Panc1 (cell line): Measurements from ENCODE around the gene CSMD2. TPM values are rescaled to one million over a fixed set of nuclear protein-coding genes. Genes with fewer than 3 reads are reported as not detected.

Experiments used
- ATAC-seq: fragments of 200-7000 bp; cut with Tn5 transposase; 2 replicates; pipeline ENCODE4 v1.9.1; 2020; ENCODE audit warnings: mild to moderate bottlenecking, moderate library complexity
- BruUV-seq: library from RNA; stranded (reverse); fragments of 400-500 nt; replicated peaks from 2 replicates; lab custom pipeline; 2021; lab: Mats Ljungman, UMichigan
- CTCF ChIA-PET: fragments of 300-600 bp; sonication (Branson Sonifier 250); formaldehyde crosslinking; loops from one replicate; lab custom pipeline; 2022; ENCODE audit warnings: antibody characterized with exemption; lab: Charles Lee
- POLR2A ChIA-PET: fragments of 300-600 bp; sonication (Branson Sonifier 250); formaldehyde crosslinking; loops from one replicate; lab custom pipeline; 2022; ENCODE audit warnings: antibody characterized with exemption; lab: Charles Lee
- DNase-seq: peaks from one replicate; pipeline ENCODE4 v3.0.0-alpha.2; 2010; ENCODE audit warnings: low read depth, low spot score
- H3K27ac ChIP-seq: 2 replicates; pipeline ENCODE4 v1.5.1; 2011; ENCODE audit warnings: mild to moderate bottlenecking, low read length, inconsistent platforms
- H3K27me3 ChIP-seq: fragments of 200-500 bp; sonication (Bioruptor generic); 2 replicates; pipeline ENCODE4 v1.6.0; 2014; ENCODE audit warnings: low read length, inconsistent platforms; ENCODE audit not compliant: control insufficient read depth, insufficient read depth
- H3K36me3 ChIP-seq: fragments of 200-500 bp; sonication (Bioruptor generic); 2 replicates; pipeline ENCODE4 v1.5.1; 2014; ENCODE audit warnings: inconsistent platforms, mild to moderate bottlenecking, low read length, moderate library complexity; ENCODE audit not compliant: control insufficient read depth, insufficient read depth
- H3K4me1 ChIP-seq: 2 replicates; pipeline ENCODE4 v1.5.1; 2011; ENCODE audit warnings: inconsistent platforms, mild to moderate bottlenecking, low read length, moderate library complexity; ENCODE audit not compliant: control insufficient read depth, insufficient read depth
- H3K4me3 ChIP-seq, 2 experiments: 2 replicates each; pipeline ENCODE4 v1.5.1; 2011 to 2012; ENCODE audit warnings: low read depth in 2 of 2, low read length in 2 of 2, mild to moderate bottlenecking in 2 of 2, inconsistent platforms in 1 of 2, moderate library complexity in 1 of 2
- H3K9me3 ChIP-seq: fragments of 200-500 bp; sonication (Bioruptor generic); 2 replicates; pipeline ENCODE4 v1.5.1; 2014; ENCODE audit warnings: low read depth, mild to moderate bottlenecking, inconsistent platforms, low read length, moderate library complexity; ENCODE audit not compliant: control insufficient read depth, insufficient read depth
- POLR2AphosphoS5 ChIP-seq: IDR thresholded peaks from 2 replicates; pipeline ENCODE4 v1.6.1; 2012; ENCODE audit warnings: mild to moderate bottlenecking, low read depth, low read length, moderate library complexity
- SIN3A ChIP-seq: IDR thresholded peaks from 2 replicates; pipeline ENCODE4 v1.6.1; 2012; ENCODE audit warnings: low read depth, mild to moderate bottlenecking, low read length, moderate library complexity, borderline replicate concordance; ENCODE audit not compliant: insufficient read depth
- TCF7L2 ChIP-seq: IDR thresholded peaks from 2 replicates; pipeline ENCODE4 v1.6.1; 2011; ENCODE audit warnings: mild to moderate bottlenecking, low read depth, low read length, inconsistent platforms
- in situ Hi-C: cut with HindIII; loops from 2 replicates; pipeline ENCODE4 v1.10.0; 2016; ENCODE audit warnings: low sequenced_read_pairs, low pct_unique_long_range_greater_than_20kb
- intact Hi-C: fragments of 100-400 bp; cut with micrococcal nuclease; formaldehyde crosslinking; loops from one replicate; pipeline ENCODE4 v1.10.0; 2022; ENCODE audit not compliant: unreplicated experiment
- total RNA-seq: library from RNA; stranded (reverse); gene quantifications from one replicate; pipeline ENCODE4 v1.2.1, GENCODE V29; 2021; ENCODE audit not compliant: unreplicated experiment
- TF ChIP-seq, protein P1 (sequence below): fragments of 450-650 bp; IDR thresholded peaks from 2 replicates; pipeline ENCODE4 v1.5.1; 2017; ENCODE audit warnings: mild to moderate bottlenecking
- TF ChIP-seq, protein P2 (sequence below), 2 experiments: IDR thresholded peaks; 2 replicates each; pipeline ENCODE4 v1.6.1; 2011 to 2012; ENCODE audit warnings: low read depth in 2 of 2, control low read depth in 1 of 2, low read length in 1 of 2, mild to moderate bottlenecking in 1 of 2, moderate library complexity in 1 of 2; ENCODE audit not compliant: insufficient read depth in 1 of 2

CSMD2 gene
- total RNA-seq, 1 experiment from 2014 or later, result not detected

- in situ Hi-C loops (no loop called here), intact Hi-C loops (no loop called here)
- POLR2A ChIA-PET, result no interaction called here
- H3K4me3 ChIP-seq, result no peak overlapping the region
- no peaks in the 10 kb centered on the region; the same call in 1 of the 2 replicates for H3K9me3 ChIP-seq
- ATAC-seq, result no peak
- no peak for TF ChIP-seq POLR2AphosphoS5
- TF ChIP-seq SIN3A, result no peak
- TF ChIP-seq, protein P1, sequence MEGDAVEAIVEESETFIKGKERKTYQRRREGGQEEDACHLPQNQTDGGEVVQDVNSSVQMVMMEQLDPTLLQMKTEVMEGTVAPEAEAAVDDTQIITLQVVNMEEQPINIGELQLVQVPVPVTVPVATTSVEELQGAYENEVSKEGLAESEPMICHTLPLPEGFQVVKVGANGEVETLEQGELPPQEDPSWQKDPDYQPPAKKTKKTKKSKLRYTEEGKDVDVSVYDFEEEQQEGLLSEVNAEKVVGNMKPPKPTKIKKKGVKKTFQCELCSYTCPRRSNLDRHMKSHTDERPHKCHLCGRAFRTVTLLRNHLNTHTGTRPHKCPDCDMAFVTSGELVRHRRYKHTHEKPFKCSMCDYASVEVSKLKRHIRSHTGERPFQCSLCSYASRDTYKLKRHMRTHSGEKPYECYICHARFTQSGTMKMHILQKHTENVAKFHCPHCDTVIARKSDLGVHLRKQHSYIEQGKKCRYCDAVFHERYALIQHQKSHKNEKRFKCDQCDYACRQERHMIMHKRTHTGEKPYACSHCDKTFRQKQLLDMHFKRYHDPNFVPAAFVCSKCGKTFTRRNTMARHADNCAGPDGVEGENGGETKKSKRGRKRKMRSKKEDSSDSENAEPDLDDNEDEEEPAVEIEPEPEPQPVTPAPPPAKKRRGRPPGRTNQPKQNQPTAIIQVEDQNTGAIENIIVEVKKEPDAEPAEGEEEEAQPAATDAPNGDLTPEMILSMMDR, result no peak
- no peak for TF ChIP-seq TCF7L2
- TF ChIP-seq, protein P2, sequence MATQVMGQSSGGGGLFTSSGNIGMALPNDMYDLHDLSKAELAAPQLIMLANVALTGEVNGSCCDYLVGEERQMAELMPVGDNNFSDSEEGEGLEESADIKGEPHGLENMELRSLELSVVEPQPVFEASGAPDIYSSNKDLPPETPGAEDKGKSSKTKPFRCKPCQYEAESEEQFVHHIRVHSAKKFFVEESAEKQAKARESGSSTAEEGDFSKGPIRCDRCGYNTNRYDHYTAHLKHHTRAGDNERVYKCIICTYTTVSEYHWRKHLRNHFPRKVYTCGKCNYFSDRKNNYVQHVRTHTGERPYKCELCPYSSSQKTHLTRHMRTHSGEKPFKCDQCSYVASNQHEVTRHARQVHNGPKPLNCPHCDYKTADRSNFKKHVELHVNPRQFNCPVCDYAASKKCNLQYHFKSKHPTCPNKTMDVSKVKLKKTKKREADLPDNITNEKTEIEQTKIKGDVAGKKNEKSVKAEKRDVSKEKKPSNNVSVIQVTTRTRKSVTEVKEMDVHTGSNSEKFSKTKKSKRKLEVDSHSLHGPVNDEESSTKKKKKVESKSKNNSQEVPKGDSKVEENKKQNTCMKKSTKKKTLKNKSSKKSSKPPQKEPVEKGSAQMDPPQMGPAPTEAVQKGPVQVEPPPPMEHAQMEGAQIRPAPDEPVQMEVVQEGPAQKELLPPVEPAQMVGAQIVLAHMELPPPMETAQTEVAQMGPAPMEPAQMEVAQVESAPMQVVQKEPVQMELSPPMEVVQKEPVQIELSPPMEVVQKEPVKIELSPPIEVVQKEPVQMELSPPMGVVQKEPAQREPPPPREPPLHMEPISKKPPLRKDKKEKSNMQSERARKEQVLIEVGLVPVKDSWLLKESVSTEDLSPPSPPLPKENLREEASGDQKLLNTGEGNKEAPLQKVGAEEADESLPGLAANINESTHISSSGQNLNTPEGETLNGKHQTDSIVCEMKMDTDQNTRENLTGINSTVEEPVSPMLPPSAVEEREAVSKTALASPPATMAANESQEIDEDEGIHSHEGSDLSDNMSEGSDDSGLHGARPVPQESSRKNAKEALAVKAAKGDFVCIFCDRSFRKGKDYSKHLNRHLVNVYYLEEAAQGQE (IDR thresholded peaks at IDR 0.05; ENCODE audit: insufficient read depth in 1 of 2, low read depth in 2 of 2, low read length in 1 of 2), result no peak
- H3K27ac ChIP-seq, result no peak overlapping the region
- no TSS peak for BruUV-seq
- CTCF ChIA-PET, result interaction anchor here (0.6 kb wide), 1 partner anchor 1362 kb away, joined by 3 read pairs; no protein-coding TSS in a partner anchor
- H3K4me1 ChIP-seq, result no peaks in the 10 kb centered on the region
- H3K36me3 ChIP-seq, result no peaks in the 10 kb centered on the region
- no peak for DNase-seq
- H3K27me3 ChIP-seq, result no peaks in the 10 kb centered on the region; the same call in 1 of the 2 replicates
Measured at GRCh38 chr1:34049477-34049876, 115.6 kb downstream of the CSMD2 start.

DNA sequence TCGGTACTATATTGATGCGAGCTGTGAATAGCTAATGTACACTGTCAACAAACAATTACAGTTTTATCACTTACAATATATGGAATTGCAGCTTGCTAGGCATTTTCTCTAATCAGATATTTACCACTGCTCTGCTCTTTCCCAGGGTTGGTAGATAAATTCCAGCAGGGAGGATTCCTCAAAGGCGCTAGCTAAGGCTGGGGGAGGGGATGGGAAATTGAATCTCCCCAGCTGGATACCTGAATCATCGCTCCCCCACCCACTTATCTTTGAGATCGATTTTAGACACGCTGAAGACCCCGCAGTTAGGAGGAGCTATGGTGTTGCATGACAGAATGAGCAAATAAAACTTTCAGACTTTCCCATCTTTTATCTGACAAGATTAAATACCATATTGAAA is 127.2 kb downstream of the CSMD2 start:
- in situ Hi-C loops (no loop called here), intact Hi-C loops (no loop called here)
- no peak overlapping the region for H3K27ac ChIP-seq
- ChIA-PET POLR2A (no interaction called here), CTCF (no interaction called here)
- DNase-seq, result no peak
- no peak for ATAC-seq
- BruUV-seq, result no TSS peak
- no peaks in the 10 kb centered on the region for H3K4me1 ChIP-seq
- H3K4me3 ChIP-seq, result no peak overlapping the region
- no peak for TF ChIP-seq SIN3A
- no peak for TF ChIP-seq TCF7L2
- no peak for TF ChIP-seq POLR2AphosphoS5
- TF ChIP-seq, protein P1, result no peak
- TF ChIP-seq, protein P2 (IDR thresholded peaks at IDR 0.05; ENCODE audit: insufficient read depth in 1 of 2, low read depth in 2 of 2, low read length in 1 of 2), result no peak
- H3K36me3 ChIP-seq, result no peaks in the 10 kb centered on the region
- peaks cover 2% of the 10 kb centered on the region for H3K27me3 ChIP-seq
- H3K9me3 ChIP-seq, result no peaks in the 10 kb centered on the region
